GM18520 (cell line): Measurements from ENCODE around the gene ABCF3.
"Not testable (repeated sequence)": the region's sequence is repeated elsewhere in the genome, so short reads cannot be mapped to it uniquely, and the experiment has no call there.

Source experiments
- ATAC-seq: cut with Tn5 transposase; IDR thresholded peaks from one replicate; pipeline ENCODE4 v1.9.1; 2021; ENCODE audit not compliant: unreplicated experiment

The ABCF3 gene

GRCh38 chr3:184186184-184186901, at the start of gene ABCF3:
Gene ABCF3, plus strand, starts transcription at chr3:184186199. Its CDS starts 9 bp downstream, at chr3:184186208.
- ATAC-seq: peak; percentile 14

- no peak for ATAC-seq
Observed at GRCh38 chr3:184140436-184140835, 45.6 kb upstream of the ABCF3 start.

- no peak for ATAC-seq
Observed at GRCh38 chr3:184142199-184142598, 43.8 kb upstream of the ABCF3 start.

GRCh38 chr3:184143327-184143726, 42.7 kb upstream of the ABCF3 start:
- no peak for ATAC-seq

- ATAC-seq: no peak
Observed at GRCh38 chr3:184144505-184144904, 41.5 kb upstream of the ABCF3 start.

- ATAC-seq: no peak
Observed at GRCh38 chr3:184145111-184145524, 40.9 kb upstream of the ABCF3 start.

- ATAC-seq: no peak
Observed at GRCh38 chr3:184145751-184146270, 40.2 kb upstream of the ABCF3 start.

- ATAC-seq: no peak
Observed at GRCh38 chr3:184148076-184148475, 37.9 kb upstream of the ABCF3 start.

GRCh38 chr3:184149123-184149522, 36.9 kb upstream of the ABCF3 start:
- no peak for ATAC-seq

- ATAC-seq: not testable (repeated sequence)
Observed at GRCh38 chr3:184149770-184150169, 36.2 kb upstream of the ABCF3 start.

GRCh38 chr3:184154885-184155643, 30.9 kb upstream of the ABCF3 start, which contains the start of gene DVL3:
Gene DVL3, plus strand, starts transcription at chr3:184155377. Its CDS starts 259 bp downstream, at chr3:184155636.
- peak; percentile 76 for ATAC-seq

- peak; percentile 14 for ATAC-seq
Observed at GRCh38 chr3:184155644-184156521, 30.1 kb upstream of the ABCF3 start.

GRCh38 chr3:184156522-184156955, 29.5 kb upstream of the ABCF3 start:
- ATAC-seq: no peak

- no peak for ATAC-seq
Observed at GRCh38 chr3:184157206-184157605, 28.8 kb upstream of the ABCF3 start.

GRCh38 chr3:184158404-184158803, 27.6 kb upstream of the ABCF3 start:
- ATAC-seq: no peak

- ATAC-seq: no peak
Observed at GRCh38 chr3:184160456-184160855, 25.5 kb upstream of the ABCF3 start.

- ATAC-seq: not testable (repeated sequence)
Observed at GRCh38 chr3:184162571-184163070, 23.4 kb upstream of the ABCF3 start.

GRCh38 chr3:184164648-184165330, 21.2 kb upstream of the ABCF3 start:
- no peak for ATAC-seq

GRCh38 chr3:184165543-184165942, 20.5 kb upstream of the ABCF3 start:
- no peak for ATAC-seq

GRCh38 chr3:184166671-184167070, 19.3 kb upstream of the ABCF3 start:
- no peak for ATAC-seq
